ENCODE results near the gene CD58.

CD58 gene

GRCh38 chr1:116503546-116504307 is 67.1 kb downstream of the CD58 start:
- no peak for DNase-seq (ENCODE audit: low spot score)
- H3K36me3 ChIP-seq (ENCODE audit: low read depth): no peaks in the 10 kb centered on the region
- peaks cover 32% of the 10 kb centered on the region for H3K4me1 ChIP-seq (ENCODE audit: insufficient read depth, poor library complexity, severe bottlenecking)
- H3K27ac ChIP-seq (ENCODE audit: poor library complexity, severe bottlenecking): peak overlapping the region; percentile 50
- H3K27me3 ChIP-seq (ENCODE audit: insufficient read depth, poor library complexity, severe bottlenecking): no peaks in the 10 kb centered on the region
- no peaks in the 10 kb centered on the region for H3K9me3 ChIP-seq (ENCODE audit: severe bottlenecking)
- TF ChIP-seq, protein P1, sequence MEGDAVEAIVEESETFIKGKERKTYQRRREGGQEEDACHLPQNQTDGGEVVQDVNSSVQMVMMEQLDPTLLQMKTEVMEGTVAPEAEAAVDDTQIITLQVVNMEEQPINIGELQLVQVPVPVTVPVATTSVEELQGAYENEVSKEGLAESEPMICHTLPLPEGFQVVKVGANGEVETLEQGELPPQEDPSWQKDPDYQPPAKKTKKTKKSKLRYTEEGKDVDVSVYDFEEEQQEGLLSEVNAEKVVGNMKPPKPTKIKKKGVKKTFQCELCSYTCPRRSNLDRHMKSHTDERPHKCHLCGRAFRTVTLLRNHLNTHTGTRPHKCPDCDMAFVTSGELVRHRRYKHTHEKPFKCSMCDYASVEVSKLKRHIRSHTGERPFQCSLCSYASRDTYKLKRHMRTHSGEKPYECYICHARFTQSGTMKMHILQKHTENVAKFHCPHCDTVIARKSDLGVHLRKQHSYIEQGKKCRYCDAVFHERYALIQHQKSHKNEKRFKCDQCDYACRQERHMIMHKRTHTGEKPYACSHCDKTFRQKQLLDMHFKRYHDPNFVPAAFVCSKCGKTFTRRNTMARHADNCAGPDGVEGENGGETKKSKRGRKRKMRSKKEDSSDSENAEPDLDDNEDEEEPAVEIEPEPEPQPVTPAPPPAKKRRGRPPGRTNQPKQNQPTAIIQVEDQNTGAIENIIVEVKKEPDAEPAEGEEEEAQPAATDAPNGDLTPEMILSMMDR (IDR thresholded peaks at IDR 0.05; ENCODE audit: poor library complexity, severe bottlenecking): no peak
- no peak for ATAC-seq (ENCODE audit: low read depth)
- no peak overlapping the region for H3K4me3 ChIP-seq (ENCODE audit: severe bottlenecking)

DNA sequence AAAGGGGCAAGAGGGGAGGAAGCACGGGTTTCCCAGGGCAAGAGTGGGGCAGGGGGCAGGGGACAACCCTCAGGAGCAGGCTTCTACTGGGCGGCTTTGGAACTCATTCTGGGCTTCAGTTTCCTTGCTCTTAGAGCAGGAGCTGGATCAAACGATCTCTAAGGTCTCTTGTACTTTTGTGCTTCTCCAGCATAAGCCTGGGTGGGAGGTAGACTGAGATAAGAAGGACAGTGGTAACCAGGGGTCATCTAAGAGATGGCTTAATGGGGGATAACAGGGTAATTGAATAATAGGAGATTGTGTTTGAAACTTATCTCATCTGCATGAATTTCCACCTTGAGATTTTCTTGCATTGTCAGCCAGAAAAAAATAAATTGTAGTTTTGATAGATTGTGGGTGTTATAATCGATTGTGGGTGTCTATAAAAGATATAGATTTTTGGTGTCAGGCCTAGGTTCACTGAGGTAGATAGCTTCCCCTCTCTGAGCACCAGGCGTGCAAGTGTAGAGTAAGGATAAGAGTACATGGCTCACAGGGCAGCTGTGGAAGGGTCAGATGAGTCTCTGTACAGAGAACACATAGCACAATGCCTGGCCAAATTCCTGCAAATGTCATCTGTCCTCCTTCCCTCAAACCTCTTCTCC is 68.0 kb downstream of the CD58 start:
- no peaks in the 10 kb centered on the region for H3K9me3 ChIP-seq (ENCODE audit: severe bottlenecking)
- peaks cover 22% of the 10 kb centered on the region for H3K4me1 ChIP-seq (ENCODE audit: insufficient read depth, poor library complexity, severe bottlenecking)
- no peak overlapping the region for H3K27ac ChIP-seq (ENCODE audit: poor library complexity, severe bottlenecking)
- H3K4me3 ChIP-seq (ENCODE audit: severe bottlenecking): no peak overlapping the region
- H3K36me3 ChIP-seq (ENCODE audit: low read depth): no peaks in the 10 kb centered on the region
- TF ChIP-seq, protein P1 (IDR thresholded peaks at IDR 0.05; ENCODE audit: poor library complexity, severe bottlenecking): no peak
- DNase-seq (ENCODE audit: low spot score) (no peak), ATAC-seq (ENCODE audit: low read depth) (no peak)
- H3K27me3 ChIP-seq (ENCODE audit: insufficient read depth, poor library complexity, severe bottlenecking): no peaks in the 10 kb centered on the region

- TF ChIP-seq, protein P1 (IDR thresholded peaks at IDR 0.05; ENCODE audit: poor library complexity, severe bottlenecking): no peak
- ATAC-seq (ENCODE audit: low read depth) (no peak), DNase-seq (ENCODE audit: low spot score) (no peak)
- no peaks in the 10 kb centered on the region for H3K27me3 ChIP-seq (ENCODE audit: insufficient read depth, poor library complexity, severe bottlenecking)
- H3K9me3 ChIP-seq (ENCODE audit: severe bottlenecking): no peaks in the 10 kb centered on the region
- H3K27ac ChIP-seq (ENCODE audit: poor library complexity, severe bottlenecking): no peak overlapping the region
- H3K36me3 ChIP-seq (ENCODE audit: low read depth): no peaks in the 10 kb centered on the region
- no peak overlapping the region for H3K4me3 ChIP-seq (ENCODE audit: severe bottlenecking)
- peaks cover 20% of the 10 kb centered on the region for H3K4me1 ChIP-seq (ENCODE audit: insufficient read depth, poor library complexity, severe bottlenecking)
Measured at GRCh38 chr1:116501870-116502244, 69.0 kb downstream of the CD58 start.

DNA sequence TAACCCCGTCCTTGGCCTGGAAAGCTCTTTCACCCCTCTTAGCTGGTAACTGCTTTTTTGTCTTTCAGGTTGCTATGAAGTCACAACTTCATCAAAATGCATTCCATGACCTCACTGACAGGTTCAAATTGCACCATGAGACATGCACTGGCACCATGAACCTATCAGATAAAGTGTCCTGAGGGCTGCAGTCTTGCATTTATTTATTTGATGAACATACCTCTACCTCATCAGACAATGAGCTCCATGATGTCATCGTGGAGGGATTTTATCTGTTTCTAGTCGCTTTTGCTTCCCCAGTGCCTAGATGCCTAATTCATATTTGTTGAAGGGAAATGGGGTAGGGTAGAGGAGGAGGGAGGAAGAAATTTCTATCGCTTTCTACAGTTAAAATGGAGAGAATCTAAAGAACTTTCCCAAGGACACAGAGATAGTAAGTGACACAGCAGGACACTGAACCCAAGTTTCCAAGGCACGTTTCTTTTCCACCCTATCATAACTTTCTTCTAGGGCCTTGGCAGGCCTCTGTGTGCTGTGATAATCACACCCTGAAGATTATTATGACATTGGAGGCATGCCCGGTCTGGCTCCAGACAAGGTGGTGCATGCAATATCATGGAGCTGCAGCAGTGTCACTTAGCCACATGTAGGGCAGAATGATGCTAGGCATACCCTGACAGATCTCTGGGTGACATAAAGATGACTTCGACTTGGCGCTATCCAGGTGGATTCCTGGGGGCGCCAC is 69.5 kb downstream of the CD58 start:
- DNase-seq (ENCODE audit: low spot score): no peak
- Histone ChIP-seq H3K4me3 (ENCODE audit: severe bottlenecking) (no peak overlapping the region), H3K4me1 (ENCODE audit: insufficient read depth, poor library complexity, severe bottlenecking) (peaks cover 17% of the 10 kb centered on the region), H3K9me3 (ENCODE audit: severe bottlenecking) (no peaks in the 10 kb centered on the region), H3K27ac (ENCODE audit: poor library complexity, severe bottlenecking) (no peak overlapping the region), H3K36me3 (ENCODE audit: low read depth) (no peaks in the 10 kb centered on the region), H3K27me3 (ENCODE audit: insufficient read depth, poor library complexity, severe bottlenecking) (no peaks in the 10 kb centered on the region)
- no peak for ATAC-seq (ENCODE audit: low read depth)
- TF ChIP-seq, protein P1 (IDR thresholded peaks at IDR 0.05; ENCODE audit: poor library complexity, severe bottlenecking): no peak

All from RWPE2 (cell line).